Liver (tissue), 9 donors: Measurements from ENCODE around the gene SLC38A10. TPM values are rescaled to one million over a fixed set of nuclear protein-coding genes. Genes with fewer than 3 reads are reported as not detected.

ENCODE experiments used
- DNase-seq: peaks from one replicate; pipeline ENCODE4 v3.0.0-alpha.2; 2017; ENCODE audit warnings: low spot score
- H3K27ac ChIP-seq, 2 donors: one replicate each; pipeline ENCODE4 v1.7.0; 2013; ENCODE audit warnings: inconsistent platforms in 2 of 2, low read length in 2 of 2, control low read depth in 1 of 2, low read depth in 1 of 2, mild to moderate bottlenecking in 1 of 2
- H3K27me3 ChIP-seq, 4 donors: one replicate each; pipeline versions ENCODE4 v1.6.1 to v1.7.0; 2013; ENCODE audit warnings: low read length in 3 of 4, inconsistent platforms in 1 of 4, mild to moderate bottlenecking in 1 of 4, moderate library complexity in 1 of 4; ENCODE audit not compliant: control insufficient read depth in 4 of 4, insufficient read depth in 4 of 4
- H3K36me3 ChIP-seq, 4 donors: one replicate each; pipeline versions ENCODE4 v1.6.1 to v1.7.0; 2013; ENCODE audit warnings: low read length in 3 of 4, mild to moderate bottlenecking in 3 of 4, low read depth in 1 of 4, moderate library complexity in 1 of 4; ENCODE audit not compliant: control insufficient read depth in 4 of 4, insufficient read depth in 3 of 4
- H3K4me1 ChIP-seq, 4 donors: one replicate each; pipeline versions ENCODE4 v1.6.1 to v1.7.0; 2013; ENCODE audit warnings: low read length in 3 of 4, mild to moderate bottlenecking in 3 of 4, moderate library complexity in 1 of 4; ENCODE audit not compliant: control insufficient read depth in 4 of 4, insufficient read depth in 4 of 4
- H3K4me3 ChIP-seq, 3 donors: one replicate each; pipeline versions ENCODE4 v1.6.1 to v1.7.0; 2013; ENCODE audit warnings: low read length in 3 of 3, control low read depth in 1 of 3, low read depth in 1 of 3, mild to moderate bottlenecking in 1 of 3
- H3K9ac ChIP-seq, 2 donors: one replicate each; pipeline ENCODE4 v1.7.0; 2013; ENCODE audit warnings: low read length in 2 of 2, mild to moderate bottlenecking in 2 of 2, moderate library complexity in 2 of 2, control low read depth in 1 of 2, low read depth in 1 of 2
- H3K9me3 ChIP-seq, 4 donors: one replicate each; pipeline versions ENCODE4 v1.6.1 to v1.7.0; 2013; ENCODE audit warnings: low read length in 3 of 4; ENCODE audit not compliant: control insufficient read depth in 4 of 4
- EGR1 ChIP-seq, 2 donors: IDR thresholded peaks; 2 replicates each; pipeline ENCODE4 v1.6.1; 2016 to 2018; ENCODE audit warnings: antibody characterized with exemption in 2 of 2, low read depth in 2 of 2
- FOXA1 ChIP-seq: IDR thresholded peaks from 2 replicates; pipeline ENCODE4 v1.6.1; 2016; ENCODE audit warnings: antibody characterized with exemption
- FOXA2 ChIP-seq: IDR thresholded peaks from 2 replicates; pipeline ENCODE4 v1.6.1; 2016; ENCODE audit warnings: antibody characterized with exemption
- HNF4A ChIP-seq, 2 donors: conservative IDR thresholded peaks; 2 replicates each; pipeline ENCODE4 v1.6.1; 2016; ENCODE audit warnings: antibody characterized with exemption in 2 of 2, mild to moderate bottlenecking in 2 of 2
- HNF4G ChIP-seq: IDR thresholded peaks from 2 replicates; pipeline ENCODE4 v1.6.1; 2016; ENCODE audit warnings: antibody characterized with exemption
- NR2F2 ChIP-seq: IDR thresholded peaks from 2 replicates; pipeline ENCODE4 v1.6.1; 2016; ENCODE audit warnings: antibody characterized with exemption
- RAD21 ChIP-seq, 2 donors: IDR thresholded peaks; 2 replicates each; pipeline ENCODE4 v1.6.1; 2016; ENCODE audit warnings: antibody characterized with exemption in 2 of 2, mild to moderate bottlenecking in 2 of 2
- REST ChIP-seq: IDR thresholded peaks from 2 replicates; pipeline ENCODE4 v1.6.1; 2016; ENCODE audit warnings: antibody characterized with exemption, mild to moderate bottlenecking
- RXRA ChIP-seq, 2 donors: IDR thresholded peaks; 2 replicates each; pipeline ENCODE4 v1.6.1; 2017 to 2018; ENCODE audit warnings: antibody characterized with exemption in 2 of 2, mild to moderate bottlenecking in 1 of 2
- SP1 ChIP-seq: IDR thresholded peaks from 2 replicates; pipeline ENCODE4 v1.6.1; 2018; ENCODE audit warnings: antibody characterized with exemption, mild to moderate bottlenecking
- TAF1 ChIP-seq: conservative IDR thresholded peaks from 2 replicates; pipeline ENCODE4 v1.6.1; 2016; ENCODE audit warnings: antibody characterized with exemption, mild to moderate bottlenecking
- YY1 ChIP-seq: IDR thresholded peaks from 2 replicates; pipeline ENCODE4 v1.6.1; 2016; ENCODE audit warnings: antibody characterized with exemption, mild to moderate bottlenecking
- ZBTB33 ChIP-seq: IDR thresholded peaks from 2 replicates; pipeline ENCODE4 v1.6.1; 2016; ENCODE audit warnings: antibody characterized with exemption
- WGBS: extraction: QIAGEN DNeasy Blood & Tissue Kit; methylation state at CpG from one replicate; pipeline ENCODE4 v1.1.7; 2013; 5-methylcytosine and 5-hydroxymethylcytosine counted together
- polyA plus RNA-seq, 2 donors: library from polyadenylated mRNA; stranded (reverse) in 1 of 2; unstranded in 1 of 2; fragments of 200-250 nt in 1 of 2; fragments of >200 nt in 1 of 2; fragmentation: Nextera tagmentation in 1 of 2; extraction: Ambion mirVana in 1 of 2; gene quantifications; one replicate each; pipeline versions ENCODE4 v1.2.1 to v1.2.3, GENCODE V29; 2013 to 2015
- total RNA-seq, 2 donors: library from RNA; depleted of rRNA; stranded (reverse); fragments of >200 nt; gene quantifications; one replicate each; pipeline ENCODE4 v1.2.3, GENCODE V29; 2014
- donor health status: healthy.
- donor health status: healthy.
- donor health status: healthy.
- donor health status: healthy.
- donor health status: healthy.

SLC38A10 gene
- total and polyA plus RNA-seq, 4 donors: 29.3 to 117 (median 54.7) TPM

GRCh38 chr17:81340607-81341515 lies 45.8 kb upstream of the SLC38A10 start:
- H3K27ac ChIP-seq: peak overlapping the region; percentile 95 to 98
- peaks cover 24 to 56% (median 41%) of the 10 kb centered on the region in 4 donors for H3K4me1 ChIP-seq
- H3K36me3 ChIP-seq: no peaks in the 10 kb centered on the region
- H3K9ac ChIP-seq: peak overlapping the region in 1 of 2 donors; percentile 54
- TF ChIP-seq TAF1 (no peak), NR2F2 (peak; percentile 15), ZBTB33 (no peak), FOXA1 (no peak), SP1 (peak; percentile 9)
- H3K27me3 ChIP-seq: no peaks in the 10 kb centered on the region
- peak; percentile 36 for DNase-seq
- peak overlapping the region in 1 of 3 donors; percentile 87 for H3K4me3 ChIP-seq
- no peaks in the 10 kb centered on the region for H3K9me3 ChIP-seq
- 29% methylated on average over 60 of the region's 60 CpGs for WGBS

GRCh38 chr17:81339534-81340296 lies 44.6 kb upstream of the SLC38A10 start:
- peak overlapping the region in 2 of 3 donors; percentile 7 to 14 for H3K4me3 ChIP-seq
- DNase-seq: peak; percentile 68
- H3K27me3 ChIP-seq: no peaks in the 10 kb centered on the region
- TF ChIP-seq REST (peak; percentile 71), HNF4A (conservative IDR thresholded peaks at IDR 0.05) (peak; percentile 30 to 52), EGR1 (IDR thresholded peaks at IDR 0.05; ENCODE audit: low read depth in 2 of 2) (no peak), FOXA2 (peak; percentile 19), YY1 (peak; percentile 83), HNF4G (no peak), SP1 (peak; percentile 84), RXRA (IDR thresholded peaks at IDR 0.05) (peak; percentile 68 to 71), RAD21 (IDR thresholded peaks at IDR 0.05) (peak; percentile 19 to 25)
- H3K36me3 ChIP-seq: no peaks in the 10 kb centered on the region
- peak overlapping the region; percentile 95 to 98 for H3K27ac ChIP-seq
- 20% methylated on average over 11 of the region's 11 CpGs for WGBS
- no peak overlapping the region for H3K9ac ChIP-seq
- H3K4me1 ChIP-seq: peaks cover 24 to 56% (median 43%) of the 10 kb centered on the region in 4 donors
- H3K9me3 ChIP-seq: no peaks in the 10 kb centered on the region
